Amniotic stem cell (primary cell): Measurements from ENCODE around the gene AJAP1.

ENCODE experiments used
- DNase-seq: peaks from one replicate; lab custom pipeline; 2025; lab: John Stamatoyannopoulos, UW

AJAP1 gene

GRCh38 chr1:4701276-4701675, 46.9 kb downstream of the AJAP1 start:
- no peak for DNase-seq

GRCh38 chr1:4702464-4702863, 48.1 kb downstream of the AJAP1 start:
- DNase-seq, result no peak

GRCh38 chr1:4702932-4703331, 48.5 kb downstream of the AJAP1 start:
- no peak for DNase-seq

- DNase-seq, result no peak
Observed at GRCh38 chr1:4703646-4704045, 49.2 kb downstream of the AJAP1 start.

- no peak for DNase-seq
Observed at GRCh38 chr1:4708840-4709507, 54.6 kb downstream of the AJAP1 start.

- DNase-seq, result no peak
Observed at GRCh38 chr1:4709641-4710040, 55.2 kb downstream of the AJAP1 start.

GRCh38 chr1:4710592-4711415, 56.4 kb downstream of the AJAP1 start:
- no peak for DNase-seq

- no peak for DNase-seq
Observed at GRCh38 chr1:4711416-4712275, 57.2 kb downstream of the AJAP1 start.

GRCh38 chr1:4713669-4714068, 59.3 kb downstream of the AJAP1 start:
- DNase-seq, result no peak

GRCh38 chr1:4716406-4716805, 62.0 kb downstream of the AJAP1 start:
- no peak for DNase-seq

GRCh38 chr1:4718071-4718470, 63.7 kb downstream of the AJAP1 start:
- no peak for DNase-seq

- DNase-seq, result no peak
Observed at GRCh38 chr1:4723106-4723505, 68.7 kb downstream of the AJAP1 start.

GRCh38 chr1:4724001-4724400, 69.6 kb downstream of the AJAP1 start:
- no peak for DNase-seq

- DNase-seq, result no peak
Observed at GRCh38 chr1:4724695-4725250, 70.4 kb downstream of the AJAP1 start.

- DNase-seq, result no peak
Observed at GRCh38 chr1:4725416-4725815, 71.0 kb downstream of the AJAP1 start.

- DNase-seq, result no peak
Observed at GRCh38 chr1:4726620-4727341, 72.4 kb downstream of the AJAP1 start.

GRCh38 chr1:4728319-4729089, 74.1 kb downstream of the AJAP1 start:
- no peak for DNase-seq

GRCh38 chr1:4729090-4729471, 74.7 kb downstream of the AJAP1 start:
- DNase-seq, result no peak

GRCh38 chr1:4730078-4730477, 75.7 kb downstream of the AJAP1 start:
- no peak for DNase-seq

- no peak for DNase-seq
Observed at GRCh38 chr1:4733446-4734177, 79.2 kb downstream of the AJAP1 start.
